NCI-H2029 (cell line): ENCODE data around the gene NOL4L.
"Not testable (repeated sequence)": the region's sequence is repeated elsewhere in the genome, so short reads cannot be mapped to it uniquely, and the experiment has no call there.

Source experiments
- DNase-seq: peaks from one replicate; lab custom pipeline; 2025; lab: John Stamatoyannopoulos, UW

Gene NOL4L

DNA sequence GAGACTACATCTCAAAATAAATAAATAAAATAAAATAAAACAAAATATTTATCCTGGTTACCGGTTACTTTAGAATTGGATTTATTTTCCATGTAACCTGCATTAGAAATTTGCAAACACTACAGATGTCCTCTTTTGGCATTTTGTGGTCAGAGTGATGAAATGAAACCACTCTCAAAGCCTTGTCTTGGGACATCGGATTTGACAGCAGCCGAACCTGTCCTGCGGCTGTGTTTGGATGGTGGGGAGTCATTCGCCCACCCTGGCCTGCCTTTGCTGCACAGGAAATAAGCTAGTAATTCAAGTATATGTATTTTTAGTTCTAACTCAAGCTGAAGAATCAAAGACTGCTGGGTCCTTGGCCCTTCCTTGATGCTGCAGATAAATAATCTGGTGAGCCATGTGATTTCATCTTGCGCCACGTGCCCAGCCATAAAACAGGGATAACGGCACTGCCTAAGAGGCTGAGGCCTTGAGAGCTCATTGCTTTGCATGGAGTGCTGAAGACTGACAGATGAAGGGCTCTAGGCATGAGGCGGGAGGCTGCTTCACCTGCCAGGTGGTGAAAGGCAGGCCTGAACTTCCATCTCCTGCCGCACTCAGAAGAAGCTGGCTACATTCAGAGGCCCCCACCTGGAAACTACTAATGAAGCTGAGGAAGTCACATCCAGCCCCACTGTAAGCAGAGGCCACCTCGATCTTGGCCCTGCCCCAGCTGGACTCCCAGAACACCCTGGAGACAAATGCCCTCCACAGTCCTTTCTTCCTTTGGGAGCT lies 76.9 kb downstream of the NOL4L start:
- no peak for DNase-seq

GRCh38 chr20:32506721-32507120 lies 78.4 kb downstream of the NOL4L start:
- DNase-seq: no peak

DNA sequence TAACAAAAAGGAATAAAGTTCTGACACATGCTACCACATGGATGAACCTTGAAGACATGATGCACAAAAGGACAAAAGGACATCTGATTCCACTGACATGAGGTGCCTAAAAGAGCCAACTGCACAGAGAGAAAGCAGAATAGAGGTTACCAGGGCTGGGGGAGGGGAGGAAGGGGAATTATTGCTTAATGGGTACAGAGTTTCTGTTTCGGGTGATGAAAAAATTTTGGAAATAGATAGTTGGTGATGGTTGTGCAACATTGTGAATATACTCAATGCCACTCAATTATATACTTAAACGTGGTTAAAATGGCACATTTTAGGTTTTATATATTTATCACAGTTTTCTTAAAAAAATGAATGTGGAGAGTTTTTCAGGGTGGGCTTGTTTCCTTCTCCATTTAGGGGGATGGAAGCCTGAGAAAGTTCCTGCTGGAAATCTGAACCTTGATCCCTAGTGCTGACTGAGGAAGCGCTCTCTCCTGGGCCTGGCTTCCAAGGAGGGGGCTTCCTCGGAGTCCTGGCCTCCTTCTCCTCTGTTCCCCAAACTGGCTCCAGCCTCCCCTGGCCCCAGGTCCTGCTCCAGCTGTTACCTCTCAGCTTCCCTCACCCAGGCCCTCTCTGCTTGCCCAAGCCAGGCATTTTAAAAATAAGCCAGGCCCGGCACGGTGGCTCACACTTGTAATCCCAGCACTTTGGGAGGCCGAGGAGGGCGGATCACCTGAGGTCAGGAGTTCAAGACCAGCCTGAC lies 79.2 kb downstream of the NOL4L start:
- no peak for DNase-seq

GRCh38 chr20:32501709-32502108 lies 83.4 kb downstream of the NOL4L start:
- no peak for DNase-seq

GRCh38 chr20:32497589-32498224 lies 87.4 kb downstream of the NOL4L start:
- no peak for DNase-seq

GRCh38 chr20:32496811-32497533 lies 88.2 kb downstream of the NOL4L start:
- no peak for DNase-seq

- no peak for DNase-seq
Measured at GRCh38 chr20:32495949-32496348, 89.2 kb downstream of the NOL4L start.

DNA sequence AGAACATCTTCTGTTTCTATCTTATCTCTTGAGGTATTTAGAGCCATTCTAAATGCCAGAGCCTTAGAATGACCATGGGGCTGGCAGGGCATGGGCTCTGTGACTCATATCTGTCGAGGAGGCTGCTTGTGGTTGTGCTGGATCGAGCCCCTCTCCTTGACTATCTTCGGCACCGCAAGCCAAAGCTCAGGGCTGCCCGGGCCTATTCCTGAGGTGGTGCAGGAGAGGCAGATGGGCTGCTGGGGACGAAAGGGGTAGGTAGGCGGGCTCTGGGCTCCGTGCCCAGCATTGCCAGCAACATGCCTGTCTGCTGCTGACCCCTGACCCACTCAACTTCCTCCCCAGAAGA lies 89.9 kb downstream of the NOL4L start:
- DNase-seq: no peak

- no peak for DNase-seq
Measured at GRCh38 chr20:32494483-32495216, 90.5 kb downstream of the NOL4L start.

DNA sequence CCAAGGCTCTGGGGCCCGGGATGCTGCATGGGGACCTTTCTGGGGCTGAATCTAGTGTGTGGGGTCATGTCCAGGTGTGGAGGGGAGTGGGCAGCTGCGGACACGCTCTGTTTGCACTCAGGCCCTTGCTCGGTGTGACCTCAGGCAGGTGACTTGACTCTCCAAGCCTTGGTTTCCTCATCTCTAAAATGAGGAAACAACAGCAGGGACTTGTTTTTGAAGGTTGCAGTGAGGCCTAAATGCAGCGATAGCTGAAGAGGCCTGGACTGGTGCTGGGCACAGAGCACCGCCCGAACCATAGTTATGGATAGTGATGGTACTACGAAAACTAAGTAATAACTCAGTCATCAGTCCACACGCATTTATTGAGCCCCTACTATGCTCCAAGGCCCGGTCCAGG lies 91.8 kb downstream of the NOL4L start:
- DNase-seq: no peak

DNA sequence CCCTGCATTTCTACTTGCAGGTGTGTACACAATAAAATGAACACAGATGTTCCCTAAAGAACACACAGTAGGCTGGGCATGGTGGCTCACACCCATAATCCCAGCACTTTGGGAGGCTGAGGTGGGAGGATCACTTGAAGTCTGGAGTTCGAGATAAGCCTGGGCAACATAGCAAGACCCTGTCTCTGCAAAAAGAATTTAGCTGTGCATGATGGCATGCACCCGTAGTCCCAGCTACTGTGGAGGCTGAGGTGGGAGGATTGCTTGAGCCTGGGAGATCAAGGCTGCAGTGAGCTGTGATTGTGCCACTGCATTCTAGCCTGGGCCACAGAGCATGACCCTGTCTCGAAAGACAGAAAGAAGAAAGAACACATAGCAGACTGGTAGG lies 93.4 kb downstream of the NOL4L start:
- not testable (repeated sequence) for DNase-seq

GRCh38 chr20:32490942-32491763 lies 94.0 kb downstream of the NOL4L start:
- DNase-seq: no peak

GRCh38 chr20:32488066-32488838 lies 96.9 kb downstream of the NOL4L start:
- DNase-seq: no peak

- no peak for DNase-seq
Measured at GRCh38 chr20:32487381-32487780, 97.8 kb downstream of the NOL4L start.

- DNase-seq: no peak
Measured at GRCh38 chr20:32485770-32486478, 99.2 kb downstream of the NOL4L start.

GRCh38 chr20:32484958-32485769 lies 100.0 kb downstream of the NOL4L start:
- peak; percentile 44 for DNase-seq

GRCh38 chr20:32484225-32484957 lies 100.7 kb downstream of the NOL4L start:
- peak; percentile 19 for DNase-seq
